WERI-Rb-1 (cell line): ENCODE results near the gene SCN3A.

ENCODE experiments used
- DNase-seq: peaks from one replicate; pipeline ENCODE4 v3.0.0-alpha.2; 2020
- H3K27ac ChIP-seq: fragments of 250-450 bp; sonication (Bioruptor Pico); 2 replicates; pipeline ENCODE4 v1.5.1; 2020; ENCODE audit warnings: mild to moderate bottlenecking, moderate library complexity
- H3K27me3 ChIP-seq: fragments of 250-450 bp; sonication (Bioruptor Pico); 2 replicates; pipeline ENCODE4 v1.5.1; 2021; ENCODE audit warnings: mild to moderate bottlenecking, low read depth, moderate library complexity; ENCODE audit not compliant: insufficient read depth, severe bottlenecking
- H3K36me3 ChIP-seq: fragments of 250-450 bp; sonication (Bioruptor Pico); 2 replicates; pipeline ENCODE4 v1.5.1; 2020; ENCODE audit warnings: mild to moderate bottlenecking, moderate library complexity
- H3K4me3 ChIP-seq: 2 replicates; pipeline ENCODE4 v1.5.1; 2011; ENCODE audit warnings: low read depth, mild to moderate bottlenecking, control low read depth, low read length
- H3K9me3 ChIP-seq: fragments of 250-450 bp; sonication (Bioruptor Pico); 2 replicates; pipeline ENCODE4 v1.5.1; 2021; ENCODE audit warnings: mild to moderate bottlenecking, moderate library complexity; ENCODE audit not compliant: severe bottlenecking
- CTCF ChIP-seq: IDR thresholded peaks from 2 replicates; pipeline ENCODE4 v1.5.1; 2011; ENCODE audit warnings: low read depth, mild to moderate bottlenecking, control low read depth, inconsistent platforms, low read length

Gene SCN3A

DNA sequence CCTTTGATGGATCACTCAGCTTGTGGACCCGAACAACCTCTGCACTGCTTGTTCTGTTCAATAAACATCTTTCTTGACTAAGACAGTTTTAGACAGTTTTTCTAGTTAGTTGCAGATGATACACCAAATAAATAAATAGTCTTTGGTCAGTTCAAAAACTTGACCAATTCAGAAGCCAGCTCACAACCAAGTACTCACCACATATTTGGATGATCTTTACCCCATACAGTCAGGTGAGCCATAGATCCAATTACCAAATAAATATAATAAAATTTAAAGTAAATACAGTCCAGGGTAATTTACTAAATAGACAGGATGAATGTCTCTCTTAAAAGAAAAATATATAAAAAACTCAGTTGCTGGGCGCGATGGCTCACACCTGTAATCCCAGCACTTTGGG, 18.2 kb downstream of the SCN3A start:
- H3K4me3 ChIP-seq = no peak overlapping the region
- no peaks in the 10 kb centered on the region for H3K36me3 ChIP-seq
- no peak for TF ChIP-seq CTCF
- no peak overlapping the region for H3K27ac ChIP-seq
- H3K9me3 ChIP-seq = no peaks in the 10 kb centered on the region
- H3K27me3 ChIP-seq = no peaks in the 10 kb centered on the region
- DNase-seq = no peak

- Histone ChIP-seq H3K27me3 (no peaks in the 10 kb centered on the region), H3K27ac (no peak overlapping the region), H3K4me3 (no peak overlapping the region), H3K36me3 (no peaks in the 10 kb centered on the region), H3K9me3 (no peaks in the 10 kb centered on the region)
- DNase-seq = no peak
- TF ChIP-seq CTCF = no peak
These were observed 21.8 kb downstream of the SCN3A start for GRCh38 chr2:165182029-165182428.

- Histone ChIP-seq H3K9me3 (no peaks in the 10 kb centered on the region), H3K36me3 (no peaks in the 10 kb centered on the region), H3K27me3 (no peaks in the 10 kb centered on the region), H3K4me3 (no peak overlapping the region), H3K27ac (no peak overlapping the region)
- DNase-seq = no peak
- TF ChIP-seq CTCF = no peak
These were observed 27.1 kb downstream of the SCN3A start for GRCh38 chr2:165176780-165177179.

DNA sequence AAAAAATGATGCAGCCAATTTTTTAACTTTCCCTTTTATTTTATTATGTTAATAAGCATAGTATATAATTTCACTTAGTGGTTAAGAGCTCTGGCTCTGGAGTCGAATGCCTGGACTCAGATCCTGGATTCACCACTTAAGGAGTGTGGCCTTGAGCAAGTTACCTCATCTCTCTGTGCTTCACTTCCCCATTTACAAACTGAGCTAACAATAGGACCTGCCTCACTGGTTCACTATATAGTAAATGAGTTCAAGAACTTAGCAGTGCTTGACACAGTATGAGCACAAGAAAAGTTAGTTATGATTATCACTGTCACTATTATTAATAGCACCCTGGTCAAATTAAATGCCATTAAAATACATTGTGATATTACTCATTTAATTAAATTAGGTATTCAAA, 30.6 kb downstream of the SCN3A start:
- no peak for DNase-seq
- no peak for TF ChIP-seq CTCF
- H3K4me3 ChIP-seq = no peak overlapping the region

DNA sequence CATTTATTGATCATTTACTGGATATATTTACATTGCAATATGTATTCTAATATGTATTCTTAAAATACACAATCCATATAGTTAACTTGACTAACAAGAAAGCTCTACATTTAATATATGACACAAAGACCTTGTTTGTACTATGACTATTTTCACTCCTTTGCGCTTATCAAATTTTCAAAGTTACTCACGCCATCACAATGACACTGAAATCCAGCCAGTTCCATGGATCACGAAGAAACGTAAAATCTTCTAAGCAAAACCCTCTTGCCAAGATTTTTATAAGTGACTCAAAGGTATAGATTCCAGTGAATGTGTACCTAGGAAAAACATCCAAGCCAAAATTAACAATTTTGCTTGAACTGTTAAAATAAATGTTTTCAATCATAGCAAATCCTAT, 39.6 kb downstream of the SCN3A start:
- Histone ChIP-seq H3K9me3 (no peaks in the 10 kb centered on the region), H3K36me3 (no peaks in the 10 kb centered on the region), H3K27me3 (no peaks in the 10 kb centered on the region), H3K4me3 (no peak overlapping the region), H3K27ac (no peak overlapping the region)
- no peak for TF ChIP-seq CTCF
- DNase-seq = no peak

More for the DNA sequence above, 30.6 kb downstream of the SCN3A start:
- no peaks in the 10 kb centered on the region for H3K27me3 ChIP-seq
- no peaks in the 10 kb centered on the region for H3K36me3 ChIP-seq
- no peaks in the 10 kb centered on the region for H3K9me3 ChIP-seq
- H3K27ac ChIP-seq = no peak overlapping the region

DNA sequence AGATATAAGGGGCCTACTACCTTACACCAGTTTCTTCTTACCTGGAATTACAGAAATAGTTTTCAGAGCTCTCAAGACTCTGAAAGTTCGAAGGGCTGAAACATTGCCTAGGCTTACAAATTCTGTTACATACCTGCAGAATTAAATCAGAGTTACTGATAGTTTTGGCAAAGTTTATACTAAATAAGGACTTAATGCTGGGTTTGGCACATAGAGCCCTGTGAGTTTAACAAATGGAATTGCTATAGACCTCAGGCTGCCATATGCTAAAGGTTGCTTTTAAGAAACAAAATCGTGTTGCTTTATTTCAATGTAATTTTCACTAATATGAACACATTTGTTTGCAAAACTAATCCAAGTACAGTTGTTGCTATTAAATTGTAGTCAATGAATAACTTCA, 40.1 kb downstream of the SCN3A start:
- H3K36me3 ChIP-seq = no peaks in the 10 kb centered on the region
- no peaks in the 10 kb centered on the region for H3K9me3 ChIP-seq
- DNase-seq = no peak
- no peak for TF ChIP-seq CTCF
- no peak overlapping the region for H3K4me3 ChIP-seq
- H3K27ac ChIP-seq = no peak overlapping the region
- H3K27me3 ChIP-seq = no peaks in the 10 kb centered on the region
